Endothelial cell (in vitro differentiated cells): ENCODE data around the gene DNAH17. TPM values are rescaled to one million over a fixed set of nuclear protein-coding genes. Genes with fewer than 3 reads are reported as not detected.

Source experiments
- DNase-seq: peaks from one replicate; pipeline ENCODE4 v3.0.0; 2021; ENCODE audit warnings: low spot score
- H3K27ac Mint-ChIP-seq: one replicate; pipeline ENCODE4 v1.8.0; 2021; ENCODE audit warnings: mixed read lengths, inconsistent platforms; ENCODE audit not compliant: unreplicated experiment
- H3K27me3 Mint-ChIP-seq: one replicate; pipeline ENCODE4 v1.8.0; 2021; ENCODE audit warnings: mild to moderate bottlenecking, moderate library complexity, mixed read lengths, inconsistent platforms; ENCODE audit not compliant: unreplicated experiment
- H3K36me3 Mint-ChIP-seq: one replicate; pipeline ENCODE4 v1.8.0; 2021; ENCODE audit warnings: mild to moderate bottlenecking, low read depth, mixed read lengths, inconsistent platforms; ENCODE audit not compliant: unreplicated experiment
- H3K4me1 Mint-ChIP-seq: one replicate; pipeline ENCODE4 v1.8.0; 2021; ENCODE audit warnings: mild to moderate bottlenecking, mixed read lengths, inconsistent platforms; ENCODE audit not compliant: unreplicated experiment
- H3K4me3 Mint-ChIP-seq: one replicate; pipeline ENCODE4 v1.8.0; 2021; ENCODE audit warnings: mild to moderate bottlenecking, mixed read lengths, inconsistent platforms; ENCODE audit not compliant: unreplicated experiment
- H3K9me3 Mint-ChIP-seq: one replicate; pipeline ENCODE4 v1.8.0; 2021; ENCODE audit warnings: mixed read lengths, inconsistent platforms; ENCODE audit not compliant: unreplicated experiment
- CTCF ChIP-seq: fragments of 200-600 bp; sonication (generic); IDR thresholded peaks from one replicate; pipeline ENCODE4 v1.5.0; 2021; ENCODE audit warnings: antibody characterized with exemption; ENCODE audit not compliant: unreplicated experiment
- total RNA-seq: library from RNA; stranded (reverse); fragmentation: NEBNext Ultra II Directional; extraction: Animal tissue kit (Norgen Biotek cat#: 25700); gene quantifications from one replicate; pipeline ENCODE4 v1.2.1, GENCODE V29; 2021; ENCODE audit not compliant: unreplicated experiment

Gene DNAH17
- total RNA-seq, 1 donor from 2014 or later, result 1.0 TPM

GRCh38 chr17:78585006-78585630 lies 7.9 kb upstream of the DNAH17 start:
- Mint-ChIP-seq H3K4me1 (peaks cover 4% of the 10 kb centered on the region), H3K36me3 (no peaks in the 10 kb centered on the region), H3K9me3 (no peaks in the 10 kb centered on the region), H3K27me3 (peaks cover 2% of the 10 kb centered on the region), H3K27ac (no peak overlapping the region), H3K4me3 (no peak overlapping the region)
- TF ChIP-seq CTCF, result no peak
- no peak for DNase-seq

DNA sequence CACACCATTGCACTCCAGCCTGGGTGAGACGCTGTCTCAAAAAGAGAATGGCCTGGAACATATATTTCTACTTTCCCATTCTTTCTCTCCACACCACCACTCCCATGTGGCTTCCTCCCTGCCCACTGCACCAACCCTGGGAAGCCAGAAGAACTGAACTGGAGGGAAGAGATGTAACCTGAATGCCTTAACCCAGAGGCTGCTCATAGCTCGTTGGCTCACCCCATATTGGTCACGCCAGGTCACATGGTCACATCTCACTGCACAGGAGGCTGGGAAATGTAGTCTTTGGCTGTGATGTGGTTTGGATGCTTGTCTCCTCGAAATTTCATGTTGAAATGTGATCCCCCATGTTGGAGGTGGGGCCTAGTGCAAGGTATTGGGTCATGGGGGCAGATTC lies 5.9 kb upstream of the DNAH17 start:
- Mint-ChIP-seq H3K27me3 (peaks cover 4% of the 10 kb centered on the region), H3K4me1 (peaks cover 7% of the 10 kb centered on the region), H3K4me3 (no peak overlapping the region), H3K27ac (no peak overlapping the region), H3K36me3 (no peaks in the 10 kb centered on the region), H3K9me3 (no peaks in the 10 kb centered on the region)
- DNase-seq, result no peak
- no peak for TF ChIP-seq CTCF

- DNase-seq, result no peak
- Mint-ChIP-seq H3K4me3 (no peak overlapping the region), H3K27me3 (peaks cover 4% of the 10 kb centered on the region), H3K9me3 (no peaks in the 10 kb centered on the region), H3K36me3 (no peaks in the 10 kb centered on the region), H3K4me1 (peaks cover 3% of the 10 kb centered on the region), H3K27ac (no peak overlapping the region)
- no peak for TF ChIP-seq CTCF
Observed at GRCh38 chr17:78581304-78581703, 4.1 kb upstream of the DNAH17 start.

GRCh38 chr17:78580277-78580804 lies 3.1 kb upstream of the DNAH17 start:
- Mint-ChIP-seq H3K4me3 (no peak overlapping the region), H3K9me3 (no peaks in the 10 kb centered on the region), H3K27me3 (peaks cover 4% of the 10 kb centered on the region), H3K27ac (peak overlapping the region; percentile 20), H3K4me1 (peaks cover 3% of the 10 kb centered on the region), H3K36me3 (no peaks in the 10 kb centered on the region)
- no peak for DNase-seq
- TF ChIP-seq CTCF, result no peak

GRCh38 chr17:78576389-78577112 lies 645 bp downstream of the DNAH17 start:
- Mint-ChIP-seq H3K4me1 (peaks cover 5% of the 10 kb centered on the region), H3K4me3 (no peak overlapping the region), H3K9me3 (no peaks in the 10 kb centered on the region), H3K27ac (no peak overlapping the region), H3K36me3 (no peaks in the 10 kb centered on the region), H3K27me3 (peaks cover 6% of the 10 kb centered on the region)
- no peak for DNase-seq
- TF ChIP-seq CTCF, result no peak
